ENCODE data around the gene SYK.

The SYK gene

DNA sequence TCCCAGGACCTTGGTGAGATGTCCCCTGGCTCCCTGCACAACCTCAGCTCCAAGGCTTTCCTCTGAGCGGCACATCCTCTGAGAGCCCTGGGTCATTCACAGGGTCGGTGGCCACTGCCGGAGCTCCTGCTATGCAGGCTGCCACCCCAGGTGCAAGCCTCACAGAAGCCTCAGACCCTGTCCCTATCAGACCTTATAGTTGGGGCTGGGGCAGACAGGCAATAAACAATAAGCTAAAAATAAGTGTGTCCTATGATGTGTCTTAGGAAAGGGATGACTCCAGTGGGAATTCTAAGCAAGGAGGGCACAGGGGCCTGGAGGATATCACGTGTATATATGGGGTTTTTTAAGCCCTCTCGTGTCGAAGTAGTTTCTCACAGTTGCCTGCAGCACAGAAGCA, 91.3 kb downstream of the SYK start:
- H3K4me3 ChIP-seq (ENCODE audit: low read depth, low read length): no peak overlapping the region
- TF ChIP-seq, protein P1, sequence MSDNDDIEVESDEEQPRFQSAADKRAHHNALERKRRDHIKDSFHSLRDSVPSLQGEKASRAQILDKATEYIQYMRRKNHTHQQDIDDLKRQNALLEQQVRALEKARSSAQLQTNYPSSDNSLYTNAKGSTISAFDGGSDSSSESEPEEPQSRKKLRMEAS (IDR thresholded peaks at IDR 0.05; ENCODE audit: low read depth, low read length): no peak
- TF ChIP-seq, protein P2, sequence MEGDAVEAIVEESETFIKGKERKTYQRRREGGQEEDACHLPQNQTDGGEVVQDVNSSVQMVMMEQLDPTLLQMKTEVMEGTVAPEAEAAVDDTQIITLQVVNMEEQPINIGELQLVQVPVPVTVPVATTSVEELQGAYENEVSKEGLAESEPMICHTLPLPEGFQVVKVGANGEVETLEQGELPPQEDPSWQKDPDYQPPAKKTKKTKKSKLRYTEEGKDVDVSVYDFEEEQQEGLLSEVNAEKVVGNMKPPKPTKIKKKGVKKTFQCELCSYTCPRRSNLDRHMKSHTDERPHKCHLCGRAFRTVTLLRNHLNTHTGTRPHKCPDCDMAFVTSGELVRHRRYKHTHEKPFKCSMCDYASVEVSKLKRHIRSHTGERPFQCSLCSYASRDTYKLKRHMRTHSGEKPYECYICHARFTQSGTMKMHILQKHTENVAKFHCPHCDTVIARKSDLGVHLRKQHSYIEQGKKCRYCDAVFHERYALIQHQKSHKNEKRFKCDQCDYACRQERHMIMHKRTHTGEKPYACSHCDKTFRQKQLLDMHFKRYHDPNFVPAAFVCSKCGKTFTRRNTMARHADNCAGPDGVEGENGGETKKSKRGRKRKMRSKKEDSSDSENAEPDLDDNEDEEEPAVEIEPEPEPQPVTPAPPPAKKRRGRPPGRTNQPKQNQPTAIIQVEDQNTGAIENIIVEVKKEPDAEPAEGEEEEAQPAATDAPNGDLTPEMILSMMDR (IDR thresholded peaks at IDR 0.05; ENCODE audit: low read depth, low read length): no peak
- TF ChIP-seq MYC (IDR thresholded peaks at IDR 0.05; ENCODE audit: low read depth, low read length): no peak
- no peak for TF ChIP-seq POLR2A (IDR thresholded peaks at IDR 0.05; ENCODE audit: extremely low read depth, insufficient read length)
- no peak for DNase-seq (ENCODE audit: low read depth)

DNA sequence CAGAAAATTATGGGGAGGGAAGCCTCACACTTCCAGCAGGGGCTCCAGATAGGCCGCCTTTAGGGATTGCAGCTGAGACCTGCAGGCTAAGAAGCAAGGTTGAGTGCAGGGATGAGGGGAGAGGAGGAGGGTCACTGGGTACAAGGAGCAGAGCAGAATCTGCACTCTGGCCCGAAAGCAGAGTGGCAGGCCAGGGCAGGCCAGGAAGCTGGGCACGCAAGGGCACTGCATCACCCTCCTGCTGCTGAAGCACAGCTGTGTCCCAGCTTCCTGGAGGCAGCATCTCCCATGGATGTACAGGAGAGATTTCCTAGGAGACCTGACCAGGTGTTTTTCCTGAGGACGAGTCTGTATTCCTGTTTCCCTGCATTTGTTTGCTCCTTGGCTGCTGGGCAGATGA, 92.1 kb downstream of the SYK start:
- no peak for DNase-seq (ENCODE audit: low read depth)
- no peak overlapping the region for H3K4me3 ChIP-seq (ENCODE audit: low read depth, low read length)
- TF ChIP-seq POLR2A (IDR thresholded peaks at IDR 0.05; ENCODE audit: extremely low read depth, insufficient read length): no peak
- TF ChIP-seq, protein P1 (IDR thresholded peaks at IDR 0.05; ENCODE audit: low read depth, low read length): no peak
- TF ChIP-seq, protein P2 (IDR thresholded peaks at IDR 0.05; ENCODE audit: low read depth, low read length): no peak
- no peak for TF ChIP-seq MYC (IDR thresholded peaks at IDR 0.05; ENCODE audit: low read depth, low read length)

DNA sequence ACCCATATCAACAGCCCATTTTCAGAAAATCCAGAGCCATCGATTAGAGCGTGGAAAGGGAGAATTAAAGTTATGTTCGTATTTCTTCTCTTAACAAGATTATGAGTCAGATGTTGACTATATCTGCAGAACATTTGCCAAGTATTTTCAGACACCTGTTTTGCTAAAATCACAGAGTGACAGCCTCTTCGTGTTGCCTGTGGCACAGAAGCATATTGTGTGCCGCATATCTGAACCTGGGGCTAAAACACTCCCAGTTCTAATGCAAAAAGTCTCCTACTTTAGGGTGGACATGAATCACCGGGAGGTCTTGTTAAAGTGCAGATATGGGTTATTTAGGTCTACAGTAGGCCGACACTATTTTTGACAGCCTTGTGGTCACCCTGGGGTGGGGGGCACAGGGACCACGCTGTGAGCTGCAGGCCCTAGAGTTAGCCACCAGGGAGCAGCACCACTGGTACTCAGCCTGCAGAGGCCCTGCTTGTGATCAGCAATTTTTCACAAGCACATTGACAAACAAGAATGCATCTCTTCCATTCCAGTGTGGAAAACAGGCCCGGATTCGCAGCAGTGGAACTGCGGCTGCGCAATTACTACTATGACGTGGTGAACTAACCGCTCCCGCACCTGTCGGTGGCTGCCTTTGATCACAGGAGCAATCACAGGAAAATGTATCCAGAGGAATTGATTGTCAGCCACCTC, 93.5 kb downstream of the SYK start:
- peak; percentile 27 for DNase-seq (ENCODE audit: low read depth)
- TF ChIP-seq, protein P2 (IDR thresholded peaks at IDR 0.05; ENCODE audit: low read depth, low read length): peak; percentile 53
- TF ChIP-seq, protein P1 (IDR thresholded peaks at IDR 0.05; ENCODE audit: low read depth, low read length): no peak
- TF ChIP-seq POLR2A (IDR thresholded peaks at IDR 0.05; ENCODE audit: extremely low read depth, insufficient read length) (no peak), MYC (IDR thresholded peaks at IDR 0.05; ENCODE audit: low read depth, low read length) (no peak)
- H3K4me3 ChIP-seq (ENCODE audit: low read depth, low read length): no peak overlapping the region

DNA sequence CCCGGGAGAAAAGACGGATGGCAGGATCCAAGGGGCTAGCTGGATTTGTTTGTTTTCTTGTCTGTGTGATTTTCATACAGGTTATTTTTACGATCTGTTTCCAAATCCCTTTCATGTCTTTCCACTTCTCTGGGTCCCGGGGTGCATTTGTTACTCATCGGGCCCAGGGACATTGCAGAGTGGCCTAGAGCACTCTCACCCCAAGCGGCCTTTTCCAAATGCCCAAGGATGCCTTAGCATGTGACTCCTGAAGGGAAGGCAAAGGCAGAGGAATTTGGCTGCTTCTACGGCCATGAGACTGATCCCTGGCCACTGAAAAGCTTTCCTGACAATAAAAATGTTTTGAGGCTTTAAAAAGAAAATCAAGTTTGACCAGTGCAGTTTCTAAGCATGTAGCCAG, 94.2 kb downstream of the SYK start:
- no peak for DNase-seq (ENCODE audit: low read depth)

DNA sequence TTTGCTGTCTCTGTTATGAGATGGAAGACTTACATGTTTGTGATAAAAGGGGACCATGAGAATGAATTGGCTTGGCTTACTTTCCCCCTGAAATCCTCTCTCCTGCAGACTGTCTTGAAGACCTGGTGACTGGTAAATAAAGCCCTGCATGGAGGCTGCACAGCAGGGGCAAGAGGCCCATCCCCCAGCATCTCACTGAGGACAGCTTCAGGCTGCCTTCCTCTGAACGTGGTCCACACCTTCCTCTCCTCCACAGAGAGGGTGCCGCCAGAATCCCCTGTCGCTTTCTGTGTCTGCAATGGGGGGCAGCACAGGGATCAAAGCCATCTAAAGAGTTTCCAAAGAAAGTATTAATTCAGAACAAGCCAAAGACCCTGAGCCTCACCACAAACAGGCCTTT, 94.6 kb downstream of the SYK start:
- DNase-seq (ENCODE audit: low read depth): no peak
- TF ChIP-seq MYC (IDR thresholded peaks at IDR 0.05; ENCODE audit: low read depth, low read length) (no peak), POLR2A (IDR thresholded peaks at IDR 0.05; ENCODE audit: extremely low read depth, insufficient read length) (no peak)
- TF ChIP-seq, protein P1 (IDR thresholded peaks at IDR 0.05; ENCODE audit: low read depth, low read length): no peak
- TF ChIP-seq, protein P2 (IDR thresholded peaks at IDR 0.05; ENCODE audit: low read depth, low read length): no peak
- H3K4me3 ChIP-seq (ENCODE audit: low read depth, low read length): no peak overlapping the region

More for the DNA sequence above, 94.2 kb downstream of the SYK start:
- H3K4me3 ChIP-seq (ENCODE audit: low read depth, low read length): no peak overlapping the region
- TF ChIP-seq, protein P2 (IDR thresholded peaks at IDR 0.05; ENCODE audit: low read depth, low read length): no peak
- TF ChIP-seq POLR2A (IDR thresholded peaks at IDR 0.05; ENCODE audit: extremely low read depth, insufficient read length) (no peak), MYC (IDR thresholded peaks at IDR 0.05; ENCODE audit: low read depth, low read length) (no peak)
- TF ChIP-seq, protein P1 (IDR thresholded peaks at IDR 0.05; ENCODE audit: low read depth, low read length): no peak

Data from NB4 (cell line).